Activated CD4-positive, alpha-beta memory T cell treated with anti-CD3 and anti-CD28 coated beads, Interleukin-2, amount 10 ng/mL, durations not matched to agents 7 days and 5 days (primary cell): ENCODE results near the gene ANKRA2. TPM values are rescaled to one million over a fixed set of nuclear protein-coding genes. Genes with fewer than 3 reads are reported as not detected.

Experiments used
- CTCF ChIA-PET: fragments of 350-600 bp; sonication (Branson Sonifier 250); formaldehyde crosslinking; loops from one replicate; lab custom pipeline; 2021; ENCODE audit warnings: antibody characterized with exemption, inconsistent platforms; lab: Charles Lee
- POLR2A ChIA-PET: fragments of 350-600 bp; sonication (Branson Sonifier 250); formaldehyde crosslinking; loops from one replicate; lab custom pipeline; 2021; ENCODE audit warnings: antibody characterized with exemption; lab: Charles Lee
- DNase-seq: peaks from one replicate; pipeline ENCODE4 v3.0.0-alpha.2; 2020
- H3K27ac Mint-ChIP-seq: one replicate; pipeline ENCODE4 v1.8.0; 2021; ENCODE audit warnings: mild to moderate bottlenecking, mixed read lengths
- H3K27me3 Mint-ChIP-seq: one replicate; pipeline ENCODE4 v1.8.0; 2021; ENCODE audit warnings: mixed read lengths
- H3K36me3 Mint-ChIP-seq: one replicate; pipeline ENCODE4 v1.8.0; 2021; ENCODE audit warnings: low read depth, mixed read lengths
- H3K4me1 Mint-ChIP-seq: one replicate; pipeline ENCODE4 v1.8.0; 2021; ENCODE audit warnings: mixed read lengths
- H3K4me3 Mint-ChIP-seq: one replicate; pipeline ENCODE4 v1.8.0; 2021; ENCODE audit warnings: mild to moderate bottlenecking, mixed read lengths
- H3K9me3 Mint-ChIP-seq: one replicate; pipeline ENCODE4 v1.8.0; 2021; ENCODE audit warnings: mixed read lengths
- total RNA-seq, 2 experiments: library from RNA; stranded (reverse); gene quantifications; one replicate each; pipeline ENCODE4 v1.2.3, GENCODE V29; 2021

ANKRA2 gene
- total RNA-seq, 2 experiments from 2014 or later: 23.9 to 27.1 TPM

DNA sequence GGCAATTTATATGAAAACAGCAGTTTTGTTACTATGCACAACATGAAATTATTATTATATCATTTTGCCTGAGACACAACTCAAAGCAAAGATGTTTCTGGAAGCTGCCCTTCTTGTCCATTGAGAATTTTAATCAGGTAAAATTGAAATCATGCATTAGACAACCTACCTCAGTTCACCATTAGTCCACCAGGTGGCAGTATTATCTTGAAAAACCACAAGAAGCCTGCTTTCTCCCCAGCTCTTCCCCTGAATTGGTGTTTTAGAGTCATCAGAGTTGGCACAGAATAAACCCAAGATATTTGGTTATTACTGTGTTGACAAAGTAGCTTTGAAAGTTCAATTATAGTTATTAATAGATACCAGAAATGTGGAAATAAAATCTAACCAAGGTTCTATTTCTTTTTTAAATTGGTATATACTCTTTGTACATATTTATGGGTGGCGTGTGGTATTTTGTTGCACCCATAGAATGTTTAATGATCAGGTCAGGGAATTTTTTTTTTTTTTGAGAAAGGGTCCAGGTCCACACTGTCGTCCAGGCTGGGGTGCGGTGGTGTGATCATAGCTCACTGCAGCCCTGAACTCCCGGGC lies 25.8 kb upstream of the ANKRA2 start:
- POLR2A ChIA-PET: interaction anchor here (1.3 kb wide), 1 partner anchor 91 kb away, joined by 5 read pairs; no protein-coding TSS in a partner anchor
- H3K4me3 Mint-ChIP-seq: no peak overlapping the region

DNA sequence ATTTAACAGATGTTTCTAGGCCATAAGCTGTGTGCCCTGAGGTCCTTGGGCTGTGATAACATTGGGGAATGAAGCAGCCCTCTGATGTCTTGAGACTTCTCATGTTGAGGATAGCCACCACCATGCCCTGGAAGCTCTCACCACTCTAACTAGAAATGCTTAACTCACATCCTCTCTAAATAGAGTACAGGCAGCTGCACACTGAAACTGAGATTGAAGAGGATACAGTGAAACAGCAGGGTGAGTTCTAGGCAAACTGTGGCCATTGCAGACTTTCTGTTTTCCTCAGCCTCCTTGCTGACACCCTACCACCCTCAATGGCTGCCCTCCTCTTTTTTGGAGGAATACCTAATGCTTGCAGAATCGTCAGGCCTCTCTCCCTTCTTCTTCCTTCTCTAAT lies 22.5 kb upstream of the ANKRA2 start:
- no peak overlapping the region for H3K27ac Mint-ChIP-seq
- H3K9me3 Mint-ChIP-seq: no peaks in the 10 kb centered on the region

More for the DNA sequence above, 25.8 kb upstream of the ANKRA2 start:
- CTCF ChIA-PET: interaction anchor here (0.7 to 5.7 kb wide), 24 partner anchors 9 to 355 kb away, joined by 3 to 74 read pairs (median 4); partner anchors contain the start of genes ANKRA2 and UTP15
- no peaks in the 10 kb centered on the region for H3K36me3 Mint-ChIP-seq
- H3K4me1 Mint-ChIP-seq: peaks cover 1% of the 10 kb centered on the region
- peak; percentile 32 for DNase-seq
- no peaks in the 10 kb centered on the region for H3K9me3 Mint-ChIP-seq
- peaks cover 5% of the 10 kb centered on the region for H3K27me3 Mint-ChIP-seq
- H3K27ac Mint-ChIP-seq: no peak overlapping the region

DNA sequence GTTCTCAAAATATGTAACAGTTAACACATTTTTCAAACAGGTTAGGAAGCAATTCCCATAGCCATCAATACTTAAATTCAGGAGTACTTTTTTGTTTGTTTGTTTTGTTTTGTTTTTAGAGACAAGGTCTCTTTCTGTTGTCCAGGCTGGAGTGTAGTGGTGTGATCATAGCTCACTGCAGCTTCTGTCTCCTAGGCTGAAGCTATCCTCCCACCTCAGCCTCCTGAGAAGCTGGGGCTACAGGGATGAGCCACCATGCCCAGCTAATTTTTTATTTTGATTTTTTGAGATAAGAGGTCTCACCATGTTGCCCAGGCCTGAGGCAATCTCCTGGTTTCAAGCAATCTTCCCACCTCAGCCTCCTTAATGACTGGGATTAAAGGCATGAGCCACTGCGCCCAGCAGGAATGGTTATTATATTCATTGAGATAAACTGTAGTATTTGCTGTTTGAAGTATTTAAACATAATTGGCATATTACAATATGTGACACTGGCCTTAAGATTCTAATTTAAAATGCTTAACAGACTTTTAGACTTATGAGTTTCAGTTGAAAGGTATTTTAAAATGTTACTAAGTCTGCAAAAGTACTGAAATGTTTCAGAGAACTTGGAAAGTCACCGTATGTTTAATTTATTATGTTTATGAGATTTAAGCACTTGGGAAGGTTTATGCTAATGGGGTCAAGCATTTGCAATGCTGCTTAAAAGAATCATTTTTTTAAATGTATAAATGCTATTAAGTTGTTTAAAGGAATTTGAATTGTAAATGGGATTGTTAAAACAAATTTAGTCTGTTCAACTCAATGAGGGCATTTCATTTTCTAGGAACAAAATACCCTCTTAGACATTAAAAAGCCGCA lies 17.1 kb upstream of the ANKRA2 start:
- no peaks in the 10 kb centered on the region for H3K27me3 Mint-ChIP-seq
- CTCF ChIA-PET: interaction anchor here (0.6 to 1.4 kb wide), 3 partner anchors 9 to 366 kb away, joined by 3 to 10 read pairs (median 3); no protein-coding TSS in a partner anchor
- no peaks in the 10 kb centered on the region for H3K9me3 Mint-ChIP-seq
- no peak for DNase-seq
- peaks cover under 1% of the 10 kb centered on the region for H3K4me1 Mint-ChIP-seq
- no peak overlapping the region for H3K4me3 Mint-ChIP-seq
- no peak overlapping the region for H3K27ac Mint-ChIP-seq
- POLR2A ChIA-PET: no interaction called here
- H3K36me3 Mint-ChIP-seq: peaks cover 25% of the 10 kb centered on the region

More for the DNA sequence above, 22.5 kb upstream of the ANKRA2 start:
- DNase-seq: no peak
- H3K4me1 Mint-ChIP-seq: peaks cover 1% of the 10 kb centered on the region
- H3K27me3 Mint-ChIP-seq: peaks cover 5% of the 10 kb centered on the region
- ChIA-PET CTCF (interaction anchor here (2.1 to 5.7 kb wide), 2 partner anchors 9 to 206 kb away, joined by 6 to 74 read pairs; no protein-coding TSS in a partner anchor), POLR2A (no interaction called here)
- H3K4me3 Mint-ChIP-seq: no peak overlapping the region
- no peaks in the 10 kb centered on the region for H3K36me3 Mint-ChIP-seq

DNA sequence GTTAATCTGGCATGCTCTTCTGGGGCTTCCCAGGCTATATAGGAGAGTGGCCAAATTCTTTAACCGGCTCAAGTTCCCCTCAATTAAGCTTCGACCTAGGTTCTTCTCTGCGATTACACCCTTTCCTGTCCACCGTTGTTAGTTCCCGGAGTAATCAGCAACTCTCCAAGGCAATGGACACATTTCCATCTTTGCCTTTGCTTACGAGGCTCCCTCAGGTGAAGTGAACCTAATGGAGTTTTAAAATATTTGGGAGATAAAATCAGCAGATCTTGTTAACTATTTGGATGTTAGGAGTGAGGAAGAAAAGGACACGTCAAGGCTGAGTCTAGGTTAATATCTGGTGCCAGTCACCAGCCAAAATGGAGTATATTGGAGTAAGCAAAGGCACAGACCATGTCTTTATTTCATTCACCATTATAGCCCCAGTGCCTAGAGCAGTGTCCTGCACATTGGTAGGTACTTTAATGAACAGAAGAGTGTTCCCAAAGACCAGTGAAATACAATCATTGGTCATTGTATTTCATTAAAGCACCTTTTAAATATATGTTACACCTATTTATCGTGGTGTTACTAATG lies 619 bp upstream of the ANKRA2 start:
- H3K4me1 Mint-ChIP-seq: peaks cover 39% of the 10 kb centered on the region
- peaks cover 18% of the 10 kb centered on the region for H3K36me3 Mint-ChIP-seq
- CTCF ChIA-PET: interaction anchor here (0.7 to 2.2 kb wide), 3 partner anchors 25 to 395 kb away, joined by 3 to 10 read pairs (median 3); no protein-coding TSS in a partner anchor
- peak overlapping the region; percentile 91 for H3K4me3 Mint-ChIP-seq
- no peaks in the 10 kb centered on the region for H3K27me3 Mint-ChIP-seq
- peak overlapping the region; percentile 95 for H3K27ac Mint-ChIP-seq
- no peaks in the 10 kb centered on the region for H3K9me3 Mint-ChIP-seq
- no peak for DNase-seq
- POLR2A ChIA-PET: interaction anchor here (0.7 to 4.4 kb wide), 7 partner anchors 10 to 1836 kb away, joined by 3 to 55 read pairs (median 3); partner anchors contain the start of gene BTF3

DNA sequence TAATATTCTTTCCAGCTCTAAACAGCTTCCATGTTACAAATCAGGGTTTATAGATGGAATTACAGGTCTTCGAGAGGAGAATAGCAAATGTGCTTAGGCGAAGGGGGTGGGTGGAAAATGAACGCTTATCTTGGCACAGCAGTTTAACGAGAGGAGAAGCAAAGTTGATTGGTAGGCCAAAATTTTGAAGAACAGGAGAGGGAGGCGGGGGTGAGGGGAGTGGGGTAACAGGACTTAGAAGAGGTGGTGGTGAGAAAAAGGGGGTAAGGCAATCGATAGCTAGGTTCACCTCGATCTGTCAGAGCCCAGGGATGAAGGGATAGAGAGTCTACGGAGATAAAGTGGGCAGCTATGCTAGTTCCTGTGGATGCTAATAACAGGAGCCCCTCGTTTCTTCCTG lies 764 bp downstream of the ANKRA2 start:
- Mint-ChIP-seq H3K4me1 (peaks cover 44% of the 10 kb centered on the region), H3K27ac (peak overlapping the region; percentile 95), H3K4me3 (peak overlapping the region; percentile 91), H3K36me3 (peaks cover 16% of the 10 kb centered on the region), H3K27me3 (no peaks in the 10 kb centered on the region), H3K9me3 (no peaks in the 10 kb centered on the region)
- ChIA-PET POLR2A (interaction anchor here (0.7 to 4.4 kb wide), 7 partner anchors 11 to 1489 kb away, joined by 3 to 55 read pairs (median 3); partner anchors contain the start of gene BTF3), CTCF (interaction anchor here (1.0 to 2.2 kb wide), 5 partner anchors 27 to 66 kb away, joined by 3 to 10 read pairs (median 4); partner anchors contain the start of gene BTF3)
- DNase-seq: peak; percentile 35

DNA sequence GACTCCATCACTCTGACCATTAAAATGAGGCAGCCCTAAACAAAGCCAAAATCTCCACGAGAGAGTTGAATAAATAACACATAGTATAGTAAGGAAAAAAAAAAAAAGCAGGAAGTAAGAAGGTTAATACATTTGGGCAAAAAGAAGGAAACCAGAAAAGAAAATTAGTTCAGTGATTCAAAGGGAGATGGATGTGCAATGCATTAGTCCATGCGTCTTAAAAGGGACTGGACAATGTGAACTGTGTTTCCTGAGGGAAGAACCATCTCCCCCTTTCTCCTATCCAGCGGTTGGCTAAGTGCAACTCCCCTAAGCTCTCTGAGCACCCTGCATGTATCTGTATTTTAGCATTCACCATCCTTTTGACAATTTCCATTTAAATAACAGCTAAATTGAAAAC lies 1.4 kb downstream of the ANKRA2 start:
- Mint-ChIP-seq H3K9me3 (no peaks in the 10 kb centered on the region), H3K4me1 (peaks cover 44% of the 10 kb centered on the region), H3K27ac (peak overlapping the region; percentile 12), H3K27me3 (no peaks in the 10 kb centered on the region), H3K4me3 (peak overlapping the region; percentile 91), H3K36me3 (peaks cover 14% of the 10 kb centered on the region)
- ChIA-PET CTCF (interaction anchor here (2.2 kb wide), 1 partner anchor 65 kb away, joined by 5 read pairs; the partner anchor contains the start of gene BTF3), POLR2A (interaction anchor here (0.7 to 4.4 kb wide), 4 partner anchors 15 to 68 kb away, joined by 3 to 55 read pairs (median 6); partner anchors contain the start of gene BTF3)
- no peak for DNase-seq

DNA sequence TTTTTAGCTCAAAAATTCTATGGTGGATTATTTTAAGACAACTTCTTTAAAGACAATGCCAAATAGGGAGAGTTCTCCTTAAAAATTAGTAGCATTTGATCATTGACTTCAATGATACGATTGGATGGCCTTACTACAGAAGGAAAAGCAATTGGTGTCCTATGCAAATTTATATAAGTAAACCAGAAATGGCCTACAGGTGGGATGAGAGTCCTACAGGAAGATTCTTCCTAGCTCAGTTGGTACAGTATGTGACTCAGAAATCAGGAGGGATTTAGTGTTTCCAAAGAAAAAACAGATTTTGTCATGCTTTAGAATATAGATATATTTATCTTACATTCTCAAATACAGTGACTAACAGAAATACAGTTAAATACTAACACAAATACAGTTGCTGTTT lies 6.5 kb downstream of the ANKRA2 start:
- Mint-ChIP-seq H3K4me1 (peaks cover 15% of the 10 kb centered on the region), H3K4me3 (no peak overlapping the region), H3K27ac (no peak overlapping the region), H3K27me3 (no peaks in the 10 kb centered on the region), H3K9me3 (no peaks in the 10 kb centered on the region), H3K36me3 (peaks cover 24% of the 10 kb centered on the region)
- DNase-seq: no peak
- CTCF ChIA-PET: interaction anchor here (1.1 to 1.5 kb wide), 4 partner anchors 19 to 39 kb away, joined by 3 to 4 read pairs (median 4); no protein-coding TSS in a partner anchor
- POLR2A ChIA-PET: no interaction called here

DNA sequence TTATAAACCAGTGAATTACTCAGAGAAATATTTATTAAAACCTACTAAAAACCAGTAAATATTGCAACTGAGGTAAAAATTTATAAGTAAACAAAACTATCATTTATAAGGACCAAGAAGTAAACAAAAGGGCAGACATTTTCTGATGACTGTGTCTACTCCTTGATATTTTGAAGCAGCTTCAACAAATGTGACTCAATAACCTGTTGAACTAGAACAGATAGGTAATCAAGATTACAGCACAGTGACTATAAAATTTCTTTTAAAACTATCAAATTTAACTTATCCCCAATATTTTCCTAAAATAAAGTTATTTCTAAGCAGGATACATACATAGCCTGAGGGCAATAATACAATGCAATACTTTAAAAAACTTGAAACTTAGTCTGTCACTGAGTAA lies 12.8 kb downstream of the ANKRA2 start:
- no peaks in the 10 kb centered on the region for H3K9me3 Mint-ChIP-seq
- no peaks in the 10 kb centered on the region for H3K4me1 Mint-ChIP-seq
- peaks cover 12% of the 10 kb centered on the region for H3K36me3 Mint-ChIP-seq
- ChIA-PET POLR2A (interaction anchor here (2.1 kb wide), 1 partner anchor 13 kb away, joined by 9 read pairs; the partner anchor contains the start of genes ANKRA2 and UTP15), CTCF (interaction anchor here (1.1 kb wide), 1 partner anchor 16 kb away, joined by 3 read pairs; no protein-coding TSS in a partner anchor)
- no peak overlapping the region for H3K4me3 Mint-ChIP-seq
- H3K27ac Mint-ChIP-seq: no peak overlapping the region
- no peaks in the 10 kb centered on the region for H3K27me3 Mint-ChIP-seq
- DNase-seq: no peak

DNA sequence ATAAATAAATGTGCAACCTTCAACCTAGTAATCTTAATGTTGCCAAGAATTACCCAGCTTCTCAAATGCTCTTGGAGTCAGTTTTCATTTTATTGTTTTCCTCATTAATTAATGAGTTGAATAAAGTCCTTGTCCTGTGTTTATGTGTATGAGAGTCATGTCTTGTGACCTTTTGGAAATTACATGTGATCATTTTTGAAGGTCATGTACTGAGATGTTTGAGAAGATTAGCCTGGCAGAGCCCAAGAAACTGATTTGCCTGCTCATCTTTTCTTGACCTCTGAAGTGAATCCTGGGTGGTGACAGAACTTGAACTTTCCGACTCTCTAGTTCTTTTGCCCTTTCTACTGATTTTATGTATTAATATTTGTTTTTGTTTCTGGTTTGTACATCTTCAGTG lies 15.4 kb downstream of the ANKRA2 start:
- no peak overlapping the region for H3K4me3 Mint-ChIP-seq
- peaks cover 4% of the 10 kb centered on the region for H3K27me3 Mint-ChIP-seq
- H3K27ac Mint-ChIP-seq: no peak overlapping the region
- CTCF ChIA-PET: no interaction called here
- H3K36me3 Mint-ChIP-seq: peaks cover 10% of the 10 kb centered on the region
- POLR2A ChIA-PET: no interaction called here
- no peaks in the 10 kb centered on the region for H3K9me3 Mint-ChIP-seq
- DNase-seq: no peak
- no peaks in the 10 kb centered on the region for H3K4me1 Mint-ChIP-seq

DNA sequence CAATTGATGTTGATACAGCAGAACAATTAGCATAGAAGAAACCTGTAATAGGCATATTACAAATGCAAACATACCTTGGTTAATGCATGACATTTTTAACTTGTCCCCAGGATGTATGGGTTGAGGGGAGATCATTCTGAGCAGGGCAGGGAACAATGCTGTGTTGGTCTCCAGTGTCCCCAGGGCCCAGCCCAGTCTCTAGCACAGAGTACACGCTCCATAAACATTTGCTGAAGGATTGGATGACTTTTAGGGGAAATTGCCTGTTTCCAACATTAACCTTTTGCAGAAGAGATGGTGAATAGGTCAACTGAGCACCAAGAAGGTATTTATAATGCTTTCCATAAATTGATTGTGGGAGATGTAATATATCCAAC lies 20.0 kb downstream of the ANKRA2 start:
- Mint-ChIP-seq H3K4me3 (no peak overlapping the region), H3K9me3 (no peaks in the 10 kb centered on the region), H3K27me3 (peaks cover 15% of the 10 kb centered on the region), H3K27ac (no peak overlapping the region), H3K4me1 (peaks cover 9% of the 10 kb centered on the region), H3K36me3 (no peaks in the 10 kb centered on the region)
- DNase-seq: no peak
- ChIA-PET CTCF (no interaction called here), POLR2A (no interaction called here)

DNA sequence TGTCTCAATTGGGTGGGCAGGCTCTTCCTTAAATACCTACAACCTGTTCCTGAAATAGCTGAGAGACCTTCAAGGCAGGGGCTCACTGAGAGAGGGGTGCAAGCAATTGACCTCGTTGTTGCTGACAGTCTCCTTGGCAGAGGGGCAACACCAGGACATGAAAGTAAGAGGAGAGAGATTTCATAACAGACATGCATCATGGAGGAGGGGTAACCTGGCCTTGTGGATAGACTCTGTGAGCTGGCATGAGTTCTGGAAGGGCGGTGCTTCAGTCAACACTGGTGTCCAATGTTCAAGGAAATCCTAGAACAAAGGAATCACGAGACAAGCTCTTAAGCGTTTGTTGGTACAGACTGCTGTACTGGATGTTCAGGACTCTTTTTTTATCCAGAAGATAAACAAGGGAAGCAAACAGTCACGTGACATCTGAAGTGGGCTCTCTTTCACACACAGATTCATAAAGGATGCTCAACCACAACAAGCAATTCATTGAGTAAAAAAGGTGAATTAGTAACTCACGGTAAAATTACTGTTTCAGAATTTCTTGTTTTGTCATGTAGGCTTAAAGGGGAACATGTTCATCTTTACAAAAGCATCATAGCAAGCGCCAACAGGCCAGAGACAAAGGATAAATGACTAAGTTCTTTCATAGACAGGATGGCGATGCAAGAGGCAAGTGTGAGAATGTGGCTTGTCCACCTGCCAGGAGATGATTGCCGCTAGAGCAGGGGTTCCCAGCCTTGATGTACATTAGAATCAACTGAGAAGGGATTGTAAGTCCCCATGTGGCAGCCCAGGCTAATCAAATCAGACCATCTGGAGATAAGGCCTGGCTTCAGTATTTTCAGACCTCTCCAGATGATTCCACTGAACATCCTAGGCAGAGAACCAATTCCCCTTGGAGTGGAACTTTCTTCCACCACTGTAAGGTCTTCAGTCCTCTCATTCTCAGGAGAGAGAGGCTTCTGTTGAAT lies 20.7 kb downstream of the ANKRA2 start:
- H3K36me3 Mint-ChIP-seq: no peaks in the 10 kb centered on the region
- H3K27me3 Mint-ChIP-seq: peaks cover 15% of the 10 kb centered on the region
- H3K27ac Mint-ChIP-seq: no peak overlapping the region
- H3K9me3 Mint-ChIP-seq: no peaks in the 10 kb centered on the region
- ChIA-PET POLR2A (no interaction called here), CTCF (no interaction called here)
- no peak overlapping the region for H3K4me3 Mint-ChIP-seq
- no peak for DNase-seq
- H3K4me1 Mint-ChIP-seq: peaks cover 11% of the 10 kb centered on the region
